GM13976 (cell line): ENCODE results near the gene STEAP1B.

Source experiments
- DNase-seq: peaks from one replicate; pipeline ENCODE4 v3.0.0; 2012; ENCODE audit warnings: low spot score
- in situ Hi-C: fragments of 300-500 bp; cut with MboI; formaldehyde crosslinking; loops from one replicate; pipeline ENCODE4 v1.12.0; 2022; ENCODE audit warnings: low sequenced_read_pairs, mixed read lengths, inconsistent platforms; ENCODE audit not compliant: unreplicated experiment
- TF ChIP-seq, protein P1 (sequence below): IDR thresholded peaks from 2 replicates; pipeline ENCODE4 v1.5.1; 2012; ENCODE audit warnings: borderline replicate concordance, mild to moderate bottlenecking; ENCODE audit not compliant: insufficient read depth; ENCODE audit errors: extremely low read depth, missing control alignments, control extremely low read depth

STEAP1B gene

DNA sequence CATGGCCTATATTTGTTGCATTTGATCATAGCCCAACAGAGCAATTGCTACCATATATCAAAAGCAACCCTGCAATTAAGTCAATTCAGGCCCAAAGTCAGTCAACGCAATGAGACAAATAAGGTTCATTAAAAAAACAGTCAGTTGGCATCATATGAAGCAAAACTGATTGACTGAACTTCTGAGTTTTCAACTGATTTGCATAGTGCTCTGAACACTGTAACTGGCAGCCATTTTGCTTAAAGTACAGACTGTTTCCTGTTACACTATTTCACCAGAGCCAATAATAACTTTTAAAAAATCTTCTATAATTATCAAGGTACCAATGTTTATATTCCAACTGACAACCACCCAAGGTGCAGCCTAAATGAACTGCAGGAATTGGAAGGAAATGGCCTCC is 74.6 kb downstream of the STEAP1B start:
- TF ChIP-seq, protein P1, sequence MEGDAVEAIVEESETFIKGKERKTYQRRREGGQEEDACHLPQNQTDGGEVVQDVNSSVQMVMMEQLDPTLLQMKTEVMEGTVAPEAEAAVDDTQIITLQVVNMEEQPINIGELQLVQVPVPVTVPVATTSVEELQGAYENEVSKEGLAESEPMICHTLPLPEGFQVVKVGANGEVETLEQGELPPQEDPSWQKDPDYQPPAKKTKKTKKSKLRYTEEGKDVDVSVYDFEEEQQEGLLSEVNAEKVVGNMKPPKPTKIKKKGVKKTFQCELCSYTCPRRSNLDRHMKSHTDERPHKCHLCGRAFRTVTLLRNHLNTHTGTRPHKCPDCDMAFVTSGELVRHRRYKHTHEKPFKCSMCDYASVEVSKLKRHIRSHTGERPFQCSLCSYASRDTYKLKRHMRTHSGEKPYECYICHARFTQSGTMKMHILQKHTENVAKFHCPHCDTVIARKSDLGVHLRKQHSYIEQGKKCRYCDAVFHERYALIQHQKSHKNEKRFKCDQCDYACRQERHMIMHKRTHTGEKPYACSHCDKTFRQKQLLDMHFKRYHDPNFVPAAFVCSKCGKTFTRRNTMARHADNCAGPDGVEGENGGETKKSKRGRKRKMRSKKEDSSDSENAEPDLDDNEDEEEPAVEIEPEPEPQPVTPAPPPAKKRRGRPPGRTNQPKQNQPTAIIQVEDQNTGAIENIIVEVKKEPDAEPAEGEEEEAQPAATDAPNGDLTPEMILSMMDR: no peak
- in situ Hi-C loops: no loop called here
- DNase-seq: no peak

DNA sequence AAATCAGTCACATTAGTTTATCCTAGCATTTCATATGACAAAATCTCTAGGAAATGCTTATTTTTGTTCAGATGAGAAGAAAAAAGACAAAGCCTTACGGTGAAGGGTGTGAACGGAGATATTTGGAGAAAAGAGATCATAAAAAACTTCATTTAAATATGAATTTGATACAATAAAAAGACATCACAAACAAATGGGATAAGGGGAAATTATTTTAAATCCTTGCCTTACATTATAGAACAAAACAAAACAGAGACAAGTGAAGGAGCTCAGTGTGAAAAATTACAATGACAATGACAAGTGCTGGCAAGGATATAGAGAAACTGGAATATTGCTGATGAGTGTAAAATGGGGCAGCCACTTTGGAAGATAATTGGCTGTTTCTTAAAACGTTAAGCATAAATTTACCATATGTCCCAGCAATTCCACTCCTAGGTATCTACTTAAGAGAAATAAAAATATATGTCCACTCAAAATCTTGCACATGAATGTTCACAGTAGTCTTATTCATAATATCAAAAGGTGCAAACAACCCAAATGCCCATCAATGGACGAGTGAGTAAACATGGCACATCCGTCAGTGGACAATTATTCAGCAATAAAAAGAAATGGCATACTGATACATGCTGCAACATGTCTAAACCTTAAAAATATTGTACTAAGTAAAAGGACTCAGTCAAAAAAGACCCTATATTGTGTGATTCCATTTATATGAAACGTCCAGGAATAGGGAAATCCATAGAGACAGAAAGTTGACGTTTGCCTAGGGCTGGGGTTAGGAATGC is 77.0 kb downstream of the STEAP1B start:
- DNase-seq: no peak
- TF ChIP-seq, protein P1: no peak
- in situ Hi-C loops: no loop called here

DNA sequence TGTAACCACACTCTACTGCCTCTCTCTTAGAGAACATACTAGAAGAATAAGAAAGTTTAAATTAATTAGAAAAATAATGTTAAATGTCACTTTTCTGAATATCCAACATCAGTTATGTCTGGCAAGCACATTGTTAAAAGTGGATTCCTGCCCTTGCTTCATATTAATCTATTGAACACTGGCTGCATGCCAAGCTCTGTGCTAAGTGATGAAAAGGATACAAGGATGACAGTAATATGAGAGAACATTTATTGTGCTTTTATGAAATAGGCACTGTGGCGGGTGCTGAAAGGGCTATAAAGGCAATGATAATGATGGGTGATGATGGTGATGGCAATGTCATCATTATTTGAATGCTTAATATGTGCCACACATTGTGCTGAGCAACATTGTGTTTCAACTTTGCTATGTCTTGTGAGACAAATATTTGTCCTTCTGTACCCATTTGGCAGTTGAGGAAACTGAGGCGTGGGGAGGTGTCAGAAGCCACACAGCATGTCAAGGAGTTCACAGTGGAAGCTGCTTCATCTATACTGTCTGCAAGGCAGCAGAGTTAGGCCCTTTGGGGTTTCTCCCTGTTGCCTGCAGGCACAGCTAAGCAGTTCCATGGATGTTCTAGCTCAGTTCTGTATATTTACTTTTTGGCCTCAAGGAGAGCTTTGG is 78.9 kb downstream of the STEAP1B start:
- no peak for DNase-seq
- in situ Hi-C loops: no loop called here

DNA sequence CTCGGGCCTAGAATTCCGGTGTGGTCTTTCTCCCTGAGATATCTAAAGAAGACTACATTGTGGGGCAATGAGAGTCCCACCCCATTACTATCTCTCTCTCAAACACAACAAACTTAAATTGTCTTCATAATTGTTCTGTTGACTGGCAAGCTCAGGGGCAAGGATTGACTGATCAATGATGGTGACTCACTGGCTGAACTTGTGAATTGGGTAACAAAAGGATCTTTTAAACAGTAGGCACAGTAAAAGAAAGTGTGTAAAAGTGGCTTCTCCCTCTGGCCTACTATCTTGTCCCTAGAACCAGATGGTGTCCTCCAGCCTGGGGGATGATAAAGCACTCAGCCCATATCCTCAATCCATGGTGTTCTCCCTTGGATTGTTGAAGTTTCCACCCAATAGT is 80.0 kb downstream of the STEAP1B start:
- TF ChIP-seq, protein P1: no peak
- in situ Hi-C loops: no loop called here
- DNase-seq: no peak

More for the DNA sequence above, 78.9 kb downstream of the STEAP1B start:
- TF ChIP-seq, protein P1: no peak

DNA sequence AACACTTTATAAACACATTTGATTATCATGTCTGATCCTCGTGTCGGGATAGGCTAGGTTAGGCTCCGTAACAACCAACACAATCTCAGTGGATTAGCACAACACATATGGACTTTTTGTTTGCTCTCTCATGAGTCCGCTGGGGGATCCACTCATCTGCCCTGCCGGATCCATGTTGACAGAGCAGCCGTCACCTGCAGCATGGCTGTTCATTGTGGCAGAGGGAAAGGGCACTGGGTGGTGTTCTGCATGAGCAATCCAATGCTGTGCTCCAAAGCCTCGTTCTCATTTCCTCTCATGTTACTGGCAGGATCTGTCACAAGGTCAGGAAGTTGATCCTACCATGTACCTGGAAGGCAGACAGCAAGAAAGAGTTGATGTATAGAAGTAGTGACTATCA is 80.5 kb downstream of the STEAP1B start:
- TF ChIP-seq, protein P1: no peak
- DNase-seq: no peak
- in situ Hi-C loops: no loop called here

DNA sequence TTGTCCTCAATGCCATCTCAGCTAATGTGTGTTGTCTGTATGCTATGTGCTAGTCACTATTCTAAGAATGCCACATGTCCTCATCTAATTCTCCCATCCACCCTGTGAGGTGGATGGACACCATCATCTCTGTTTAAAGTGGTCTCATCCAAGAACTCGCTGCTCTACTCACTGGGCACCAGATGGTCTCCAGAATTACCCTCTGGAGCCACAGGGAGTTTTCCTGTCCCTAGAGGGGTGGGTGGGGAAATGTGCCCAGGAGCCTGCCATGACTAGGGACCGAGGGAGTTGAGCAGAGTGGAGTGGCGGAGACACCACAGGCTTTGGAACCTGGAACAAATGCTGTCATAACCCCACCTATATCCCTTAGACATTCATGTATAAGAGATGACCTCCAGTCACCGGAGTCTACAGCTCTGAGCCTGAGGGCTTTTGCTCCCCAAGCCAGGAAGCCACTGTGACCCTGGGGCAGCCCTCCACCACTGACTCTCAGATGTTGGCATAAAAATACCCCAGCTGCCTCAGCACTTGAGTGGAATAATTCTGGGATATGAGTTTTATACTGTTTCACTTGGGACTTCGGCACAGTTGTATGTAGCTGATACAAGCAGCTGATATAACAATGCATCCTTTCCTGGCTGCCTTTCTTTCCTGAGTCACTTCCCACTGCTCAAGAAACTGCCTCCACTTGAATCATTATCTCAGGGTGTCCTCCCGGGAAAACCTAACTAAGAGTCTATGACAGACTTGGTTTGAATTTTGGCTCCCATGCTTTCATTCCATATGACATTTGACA is 81.5 kb downstream of the STEAP1B start:
- DNase-seq: no peak
- in situ Hi-C loops: no loop called here
- TF ChIP-seq, protein P1: no peak
